MCF 10A (cell line): ENCODE data around the gene OPCML. TPM values are rescaled to one million over a fixed set of nuclear protein-coding genes. Genes with fewer than 3 reads are reported as not detected.

ENCODE experiments used
- BruUV-seq: library from RNA; stranded (reverse); fragments of 400-500 nt; replicated peaks from 2 replicates; lab custom pipeline; 2021; lab: Mats Ljungman, UMichigan
- CTCF ChIA-PET: fragments of 300-600 bp; sonication (Branson Sonifier 250); formaldehyde crosslinking; extraction: SDS; loops from one replicate; lab custom pipeline; 2021; ENCODE audit warnings: antibody characterized with exemption, inconsistent platforms; lab: Yijun Ruan, JAX
- POLR2A ChIA-PET: fragments of 300-600, 350-650 bp; sonication (Branson Sonifier 250); formaldehyde crosslinking; extraction: SDS; loops from one replicate; lab custom pipeline; 2020; ENCODE audit warnings: antibody characterized with exemption, inconsistent platforms; lab: Yijun Ruan, JAX
- DNase-seq: peaks from one replicate; pipeline ENCODE4 v3.0.0-alpha.2; 2018; ENCODE audit not compliant: unreplicated experiment
- H3K27ac Mint-ChIP-seq: one replicate; pipeline ENCODE4 v1.8.0; 2022; ENCODE audit warnings: mild to moderate bottlenecking, low read depth, mixed read lengths; ENCODE audit not compliant: unreplicated experiment
- H3K27me3 Mint-ChIP-seq: one replicate; pipeline ENCODE4 v1.8.0; 2022; ENCODE audit warnings: mixed read lengths; ENCODE audit not compliant: insufficient read depth, unreplicated experiment
- H3K36me3 Mint-ChIP-seq: one replicate; pipeline ENCODE4 v1.8.0; 2022; ENCODE audit warnings: mild to moderate bottlenecking, moderate library complexity, mixed read lengths; ENCODE audit not compliant: insufficient read depth, unreplicated experiment
- H3K4me1 Mint-ChIP-seq: one replicate; pipeline ENCODE4 v1.8.0; 2022; ENCODE audit warnings: mixed read lengths; ENCODE audit not compliant: insufficient read depth, unreplicated experiment
- H3K4me3 Mint-ChIP-seq: one replicate; pipeline ENCODE4 v1.8.0; 2022; ENCODE audit warnings: mild to moderate bottlenecking, moderate library complexity, mixed read lengths; ENCODE audit not compliant: unreplicated experiment
- H3K9me3 Mint-ChIP-seq: one replicate; pipeline ENCODE4 v1.8.0; 2022; ENCODE audit warnings: mixed read lengths; ENCODE audit not compliant: unreplicated experiment
- CTCF ChIP-seq: fragments of 200-600 bp; IDR thresholded peaks from one replicate; pipeline ENCODE4 v1.8.0; 2022; ENCODE audit warnings: antibody characterized with exemption, mild to moderate bottlenecking; ENCODE audit not compliant: unreplicated experiment
- intact Hi-C: fragments of 100-400 bp; cut with micrococcal nuclease; formaldehyde crosslinking; loops from 2 replicates; pipeline ENCODE4 v1.14.1; 2022
- total RNA-seq: library from RNA; stranded (reverse); gene quantifications from 2 replicates; pipeline ENCODE4 v1.2.3, GENCODE V29; 2022

The OPCML gene
- total RNA-seq, 1 experiment from 2014 or later: not detected

GRCh38 chr11:133048270-133048669 is 484.0 kb downstream of the OPCML start:
- no peaks in the 10 kb centered on the region for H3K36me3 Mint-ChIP-seq
- H3K4me1 Mint-ChIP-seq: no peaks in the 10 kb centered on the region
- intact Hi-C loops: no loop called here
- H3K27ac Mint-ChIP-seq: no peak overlapping the region
- ChIA-PET CTCF (interaction anchor here (1.7 kb wide), 1 partner anchor 30 kb away, joined by 5 read pairs; no protein-coding TSS in a partner anchor), POLR2A (interaction anchor here (0.8 kb wide), 1 partner anchor 10 kb away, joined by 3 read pairs; no protein-coding TSS in a partner anchor)
- BruUV-seq: no TSS peak
- H3K9me3 Mint-ChIP-seq: peaks cover 35% of the 10 kb centered on the region
- H3K4me3 Mint-ChIP-seq: no peak overlapping the region
- no peak for DNase-seq
- TF ChIP-seq CTCF: no peak
- H3K27me3 Mint-ChIP-seq: no peaks in the 10 kb centered on the region

- Mint-ChIP-seq H3K36me3 (no peaks in the 10 kb centered on the region), H3K27ac (no peak overlapping the region), H3K9me3 (peaks cover 40% of the 10 kb centered on the region), H3K4me1 (no peaks in the 10 kb centered on the region), H3K27me3 (no peaks in the 10 kb centered on the region), H3K4me3 (no peak overlapping the region)
- no peak for DNase-seq
- ChIA-PET CTCF (interaction anchor here (0.6 kb wide), 1 partner anchor 17 kb away, joined by 4 read pairs; no protein-coding TSS in a partner anchor), POLR2A (no interaction called here)
- no TSS peak for BruUV-seq
- no peak for TF ChIP-seq CTCF
- intact Hi-C loops: no loop called here
Measured at GRCh38 chr11:133047771-133048115, 484.6 kb downstream of the OPCML start.

GRCh38 chr11:133047036-133047770 is 485.1 kb downstream of the OPCML start:
- POLR2A ChIA-PET: interaction anchor here (0.7 kb wide), 1 partner anchor 57 kb away, joined by 3 read pairs; no protein-coding TSS in a partner anchor

More at GRCh38 chr11:133047036-133047770, 485.1 kb downstream of the OPCML start:
- H3K36me3 Mint-ChIP-seq: no peaks in the 10 kb centered on the region
- no peak overlapping the region for H3K27ac Mint-ChIP-seq
- no peaks in the 10 kb centered on the region for H3K4me1 Mint-ChIP-seq
- no peak overlapping the region for H3K4me3 Mint-ChIP-seq
- CTCF ChIA-PET: interaction anchor here (0.5 to 1.2 kb wide), 3 partner anchors 16 to 1019 kb away, joined by 3 to 4 read pairs (median 3); no protein-coding TSS in a partner anchor
- no peak for DNase-seq
- TF ChIP-seq CTCF: no peak
- peaks cover 41% of the 10 kb centered on the region for H3K9me3 Mint-ChIP-seq
- no TSS peak for BruUV-seq
- H3K27me3 Mint-ChIP-seq: no peaks in the 10 kb centered on the region
- intact Hi-C loops: no loop called here
